HG03571 (cell line): Measurements from ENCODE around the gene GP1BB.
"Not testable (repeated sequence)": the region's sequence is repeated elsewhere in the genome, so short reads cannot be mapped to it uniquely, and the experiment has no call there.

Experiments
- ATAC-seq: cut with Tn5 transposase; IDR thresholded peaks from one replicate; pipeline ENCODE4 v1.9.1; 2021; ENCODE audit not compliant: unreplicated experiment

GP1BB gene

GRCh38 chr22:19724927-19725661 lies 1.8 kb downstream of the GP1BB start:
- no peak for ATAC-seq

GRCh38 chr22:19726064-19726788 lies 2.9 kb downstream of the GP1BB start:
- not testable (repeated sequence) for ATAC-seq

DNA sequence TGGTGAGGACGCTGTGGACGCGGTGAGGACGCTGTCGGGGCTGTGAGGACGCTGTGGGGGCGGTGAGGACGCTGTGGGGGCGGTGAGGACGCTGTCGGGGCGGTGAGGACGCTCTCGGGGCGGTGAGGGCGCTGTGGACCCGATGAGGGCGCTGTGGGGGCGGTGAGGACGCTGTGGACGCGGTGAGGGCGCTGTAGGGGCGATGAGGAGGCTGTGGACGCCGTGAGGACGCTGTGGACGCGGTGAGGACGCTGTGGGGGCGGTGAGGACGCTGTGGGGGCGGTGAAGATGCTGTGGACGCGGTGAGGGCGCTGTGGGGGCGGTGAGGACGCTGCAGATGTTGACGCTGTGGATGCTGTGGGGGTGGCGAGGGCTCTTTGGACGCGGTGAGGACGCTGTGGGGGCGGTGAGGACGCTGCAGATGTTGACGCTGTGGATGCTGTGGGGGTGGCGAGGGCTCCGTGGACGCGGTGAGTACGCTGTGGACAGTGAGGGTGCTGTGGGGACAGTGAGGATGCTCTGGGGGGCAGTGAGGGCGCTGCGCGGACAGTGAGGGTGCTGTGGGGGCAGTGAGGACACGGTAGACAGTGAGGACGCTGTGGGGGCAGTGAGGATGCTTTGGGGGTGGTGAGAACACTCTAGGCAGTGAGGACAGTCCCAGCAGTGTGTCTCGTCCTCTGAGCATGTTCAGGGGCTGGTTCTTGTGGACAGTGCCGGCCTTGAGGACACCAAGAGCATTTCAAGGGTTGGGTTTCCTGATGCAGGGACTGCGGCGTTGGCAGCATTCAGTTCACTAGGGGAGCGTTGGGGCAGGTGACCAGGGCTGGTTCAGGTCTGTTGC lies 4.2 kb downstream of the GP1BB start:
- ATAC-seq, result no peak

DNA sequence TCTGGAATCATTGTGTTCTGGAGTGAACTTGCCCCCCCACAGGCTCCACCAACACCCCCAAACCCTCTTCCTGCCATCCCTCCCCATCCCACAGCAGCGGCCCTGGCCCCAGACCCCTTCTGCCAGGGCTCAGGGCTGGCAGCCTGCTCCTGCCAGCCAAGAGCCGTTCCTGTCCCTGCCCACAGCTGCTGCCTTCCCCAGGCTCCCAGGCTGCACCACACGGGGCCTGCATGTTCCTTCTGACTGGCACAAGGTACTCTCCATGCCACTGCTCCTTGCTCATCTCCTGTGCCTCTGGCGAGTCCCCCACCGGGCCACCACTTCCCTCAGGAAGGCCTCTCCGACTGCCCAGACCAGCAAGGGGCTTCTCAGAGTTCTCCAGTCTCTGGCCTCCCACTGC lies 4.9 kb downstream of the GP1BB start:
- no peak for ATAC-seq

GRCh38 chr22:19728836-19729235 lies 5.5 kb downstream of the GP1BB start:
- no peak for ATAC-seq

GRCh38 chr22:19729507-19729906 lies 6.2 kb downstream of the GP1BB start:
- no peak for ATAC-seq

- no peak for ATAC-seq
Observed at GRCh38 chr22:19730198-19730597, 6.9 kb downstream of the GP1BB start.

- no peak for ATAC-seq
Observed at GRCh38 chr22:19730655-19731360, 7.5 kb downstream of the GP1BB start.

- ATAC-seq, result no peak
Observed at GRCh38 chr22:19731361-19732135, 8.2 kb downstream of the GP1BB start.

DNA sequence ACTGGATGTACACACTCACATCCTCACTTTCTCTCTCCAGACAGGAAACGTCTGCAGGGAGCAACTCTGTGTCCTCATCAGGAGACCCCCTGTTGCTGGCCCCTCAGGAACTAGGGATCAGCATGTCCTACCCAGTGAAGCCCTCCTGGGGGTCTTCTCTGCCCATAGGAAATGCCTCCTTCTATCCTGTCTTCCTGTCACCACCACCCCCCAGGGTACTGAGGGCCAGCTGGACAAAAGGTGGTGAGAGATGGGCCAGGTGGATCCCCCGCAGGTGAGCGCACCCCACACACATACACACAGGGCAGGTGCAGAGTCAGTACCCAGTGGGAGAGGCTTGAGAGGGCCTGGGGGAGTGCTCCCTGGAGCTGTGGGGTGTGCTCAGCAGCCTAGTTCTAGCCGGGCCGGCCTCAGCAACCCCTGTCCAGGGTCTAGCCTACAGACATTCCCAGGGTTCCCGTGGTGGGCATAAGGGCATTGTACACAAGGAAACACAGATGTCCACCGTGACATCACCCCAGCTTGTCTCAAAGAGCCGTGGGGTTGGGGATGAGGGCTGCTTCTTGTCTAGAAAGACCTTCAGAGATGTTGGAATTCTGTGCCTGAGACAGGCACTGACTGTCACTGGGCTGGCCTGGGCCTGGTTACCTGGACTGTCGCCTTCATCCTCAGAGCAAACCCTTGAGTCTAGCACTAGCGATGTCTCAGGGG lies 9.2 kb downstream of the GP1BB start:
- no peak for ATAC-seq

DNA sequence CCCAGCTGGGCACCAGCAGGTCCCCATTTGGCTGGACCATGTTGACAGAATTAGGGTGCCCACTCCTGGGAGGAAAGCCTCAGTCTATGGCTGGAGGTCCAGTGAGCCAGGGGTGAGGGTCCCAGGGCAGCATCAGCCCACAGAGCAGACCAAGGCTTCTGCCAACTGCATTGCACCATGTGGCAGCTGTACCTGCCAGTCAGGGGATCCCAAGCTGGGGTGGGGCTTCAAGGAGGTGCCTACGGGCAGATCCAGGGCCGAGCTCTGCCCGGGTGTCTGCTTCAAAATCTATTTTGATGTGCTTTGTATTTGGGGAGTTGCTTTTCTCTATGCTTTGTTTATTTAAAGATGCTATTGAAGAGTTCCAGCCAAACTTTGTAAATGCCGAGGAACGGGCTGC lies 10.4 kb downstream of the GP1BB start:
- no peak for ATAC-seq

DNA sequence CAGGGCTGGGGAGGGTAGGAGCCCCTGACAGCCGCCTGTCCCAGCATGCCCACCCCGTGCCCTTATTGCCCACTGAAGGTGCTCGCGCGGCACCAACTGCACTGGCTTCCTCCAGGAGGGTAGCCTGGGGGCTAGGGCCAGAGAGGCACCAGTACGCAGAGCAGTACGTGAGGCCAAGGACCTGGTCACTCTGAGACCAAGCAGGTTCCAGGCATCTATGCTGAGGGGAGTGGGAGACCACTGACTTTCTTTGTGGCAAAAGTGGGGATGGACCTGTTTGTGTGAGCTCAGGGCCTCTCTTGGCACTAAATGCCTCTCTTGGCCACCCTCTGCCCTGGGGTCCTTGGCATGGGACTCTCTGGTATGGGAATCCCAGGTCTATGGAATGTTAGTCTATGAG lies 10.8 kb downstream of the GP1BB start:
- no peak for ATAC-seq

GRCh38 chr22:19734837-19735382 lies 11.6 kb downstream of the GP1BB start:
- ATAC-seq, result no peak

- ATAC-seq, result no peak
Observed at GRCh38 chr22:19735665-19736510, 12.5 kb downstream of the GP1BB start.

- ATAC-seq, result no peak
Observed at GRCh38 chr22:19737846-19738663, 14.7 kb downstream of the GP1BB start.

DNA sequence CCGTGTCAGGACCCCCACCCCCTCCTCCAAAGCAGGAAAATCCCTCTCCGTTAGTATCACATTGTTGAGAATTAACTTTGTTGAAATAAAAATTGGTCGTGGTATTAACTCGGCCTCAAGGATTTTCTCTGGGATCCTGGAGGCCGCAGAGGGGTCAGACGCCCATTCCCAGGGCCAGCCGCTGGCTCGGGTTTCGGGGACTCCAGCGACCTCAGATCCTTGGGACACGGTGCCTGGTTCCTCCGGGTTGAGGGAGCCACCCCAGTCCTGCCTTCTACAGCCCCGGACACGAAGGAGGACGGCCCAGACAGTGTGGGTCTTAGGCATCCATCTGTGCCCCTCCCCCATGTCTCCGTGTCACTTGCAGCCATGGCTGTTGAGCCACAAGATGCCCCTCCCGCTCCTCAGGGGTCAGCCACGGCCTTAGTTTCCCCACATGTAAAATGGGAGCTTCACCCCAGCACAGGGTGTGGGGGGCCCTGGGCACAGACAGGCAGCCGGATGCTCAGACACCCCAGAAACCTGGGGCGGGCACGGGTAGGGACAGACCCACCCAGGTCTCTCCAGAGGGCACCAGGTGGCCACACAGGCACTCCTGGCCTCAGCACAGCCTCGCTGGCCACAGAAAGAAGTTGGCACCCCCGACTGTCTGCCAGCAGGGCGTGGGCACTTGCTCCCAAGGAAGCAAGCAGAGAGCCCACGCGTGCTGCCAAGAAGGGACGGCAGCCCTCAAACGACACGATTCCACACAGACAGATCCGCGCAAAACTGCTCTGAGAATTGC lies 15.5 kb downstream of the GP1BB start:
- no peak for ATAC-seq

DNA sequence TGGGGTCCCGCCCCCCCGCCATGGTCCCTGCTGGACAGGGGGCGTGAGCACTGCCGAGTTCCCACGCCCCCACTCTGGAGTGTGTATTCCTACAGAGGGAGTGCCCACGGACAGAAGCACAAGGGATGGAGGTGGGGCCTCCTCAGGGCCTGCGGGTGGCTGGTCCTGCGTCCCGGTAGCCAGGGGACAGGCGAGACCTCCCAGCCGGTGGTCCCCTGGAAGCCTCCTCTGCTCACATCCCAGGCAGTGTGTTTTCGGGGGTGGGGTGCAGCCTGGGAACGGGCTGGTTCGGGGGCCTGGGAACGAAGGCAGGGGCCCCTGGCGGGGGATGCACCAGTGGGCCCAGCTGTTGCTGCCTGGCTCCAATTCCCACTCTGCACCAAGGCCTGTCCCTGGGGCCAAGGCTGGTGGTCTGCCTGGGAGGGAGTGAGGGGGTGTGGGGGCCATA lies 16.1 kb downstream of the GP1BB start:
- no peak for ATAC-seq
